ENCODE results near the gene FANCI. TPM values are rescaled to one million over a fixed set of nuclear protein-coding genes. Genes with fewer than 3 reads are reported as not detected.
"Not testable (repeated sequence)": the region's sequence is repeated elsewhere in the genome, so short reads cannot be mapped to it uniquely, and the experiment has no call there.

The FANCI gene
- total and polyA plus RNA-seq, 4 donors = 17.2 to 22.5 (median 20.8) TPM

DNA sequence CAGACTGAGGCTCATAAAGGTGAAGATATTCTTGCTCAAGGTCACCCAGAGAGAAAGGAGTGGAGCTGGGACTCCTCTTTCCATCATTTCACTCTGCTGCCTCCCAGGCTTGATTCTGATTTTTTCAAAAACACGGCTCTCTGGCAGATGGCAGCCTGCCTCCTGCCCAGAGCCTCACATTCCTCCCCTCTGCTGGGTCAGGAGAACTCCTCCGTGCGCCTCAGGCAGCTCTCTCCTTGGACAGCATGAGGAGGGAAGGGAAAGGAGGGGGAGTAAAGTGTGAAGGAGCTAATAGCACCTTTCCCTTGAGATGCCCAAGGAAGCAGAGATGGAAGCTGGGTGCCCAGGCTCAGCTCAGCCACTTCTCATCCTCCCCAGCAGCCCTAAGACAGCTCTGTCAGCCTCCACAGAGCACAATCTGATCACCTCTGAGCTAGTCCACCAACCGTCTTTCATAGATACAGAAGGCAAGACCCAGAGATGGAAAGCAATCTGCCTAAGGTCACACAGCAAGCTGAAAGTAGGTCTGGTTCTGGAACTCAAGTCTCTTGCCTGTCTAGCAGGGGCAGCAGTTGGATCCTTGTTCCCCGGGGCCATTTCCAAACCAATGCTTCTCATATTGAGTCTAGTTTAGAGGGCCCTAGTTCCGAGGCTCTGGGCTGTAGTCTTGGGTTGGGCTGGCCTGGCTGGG, 25.9 kb upstream of the FANCI start:
- H3K4me3 ChIP-seq (ENCODE audit: low read depth, low read length) = no peak overlapping the region
- 100% methylated on average over 3 of the region's 6 CpGs for WGBS (ENCODE audit: insufficient coverage)

GRCh38 chr15:89218531-89218930, 25.2 kb upstream of the FANCI start:
- Histone ChIP-seq H3K36me3 (ENCODE audit: control insufficient read depth, insufficient read depth, low read length) (no peaks in the 10 kb centered on the region), H3K27me3 (ENCODE audit: control insufficient read depth, insufficient read depth, low read length) (no peaks in the 10 kb centered on the region), H3K4me3 (ENCODE audit: low read depth, low read length) (no peak overlapping the region), H3K4me1 (ENCODE audit: control insufficient read depth, insufficient read depth, low read length) (peaks cover 13% of the 10 kb centered on the region), H3K27ac (ENCODE audit: low read depth, low read length) (no peak overlapping the region), H3K9me3 (ENCODE audit: control insufficient read depth, insufficient read depth, low read length) (no peaks in the 10 kb centered on the region)
- WGBS (ENCODE audit: insufficient coverage) = 89% methylated on average over 8 of the region's 8 CpGs
- no peak for DNase-seq (ENCODE audit: low read depth in 4 of 6, low spot score in 6 of 6)

More for the DNA sequence above, 25.9 kb upstream of the FANCI start:
- Histone ChIP-seq H3K36me3 (ENCODE audit: control insufficient read depth, insufficient read depth, low read length) (no peaks in the 10 kb centered on the region), H3K27ac (ENCODE audit: low read depth, low read length) (no peak overlapping the region), H3K4me1 (ENCODE audit: control insufficient read depth, insufficient read depth, low read length) (peaks cover 13% of the 10 kb centered on the region), H3K9me3 (ENCODE audit: control insufficient read depth, insufficient read depth, low read length) (no peaks in the 10 kb centered on the region), H3K27me3 (ENCODE audit: control insufficient read depth, insufficient read depth, low read length) (no peaks in the 10 kb centered on the region)
- no peak for DNase-seq (ENCODE audit: low read depth in 4 of 6, low spot score in 6 of 6)

- Histone ChIP-seq H3K4me3 (ENCODE audit: low read depth, low read length) (no peak within 1 kb of the TSS), H3K27ac (ENCODE audit: low read depth, low read length) (peak within 1 kb of the TSS; percentile 70)
Observed at GRCh38 chr15:89221543-89221942, 22.2 kb upstream of the FANCI start, which contains the start of gene RLBP1. Gene RLBP1, minus strand, starts transcription at chr15:89221579. Its CDS starts 2,604 bp downstream, at chr15:89218975.

GRCh38 chr15:89225588-89225987, 18.2 kb upstream of the FANCI start:
- Histone ChIP-seq H3K4me1 (ENCODE audit: control insufficient read depth, insufficient read depth, low read length) (peaks cover 21% of the 10 kb centered on the region), H3K4me3 (ENCODE audit: low read depth, low read length) (no peak overlapping the region), H3K36me3 (ENCODE audit: control insufficient read depth, insufficient read depth, low read length) (no peaks in the 10 kb centered on the region), H3K27me3 (ENCODE audit: control insufficient read depth, insufficient read depth, low read length) (no peaks in the 10 kb centered on the region), H3K9me3 (ENCODE audit: control insufficient read depth, insufficient read depth, low read length) (no peaks in the 10 kb centered on the region), H3K27ac (ENCODE audit: low read depth, low read length) (no peak overlapping the region)
- no CpG with 5 or more reads among the region's 5 CpGs for WGBS (ENCODE audit: insufficient coverage)
- DNase-seq (ENCODE audit: low read depth in 4 of 6, low spot score in 6 of 6) = no peak

More at GRCh38 chr15:89221543-89221942, 22.2 kb upstream of the FANCI start, which contains the start of gene RLBP1:
- Histone ChIP-seq H3K36me3 (ENCODE audit: control insufficient read depth, insufficient read depth, low read length) (no peaks in the 10 kb centered on the region), H3K9me3 (ENCODE audit: control insufficient read depth, insufficient read depth, low read length) (no peaks in the 10 kb centered on the region), H3K27me3 (ENCODE audit: control insufficient read depth, insufficient read depth, low read length) (no peaks in the 10 kb centered on the region), H3K4me1 (ENCODE audit: control insufficient read depth, insufficient read depth, low read length) (peaks cover 14% of the 10 kb centered on the region)
- 46% methylated on average over 8 of the region's 11 CpGs for WGBS (ENCODE audit: insufficient coverage)
- peak in 2 of 6 donors; percentile 54 to 78 for DNase-seq (ENCODE audit: low read depth in 4 of 6, low spot score in 6 of 6)

DNA sequence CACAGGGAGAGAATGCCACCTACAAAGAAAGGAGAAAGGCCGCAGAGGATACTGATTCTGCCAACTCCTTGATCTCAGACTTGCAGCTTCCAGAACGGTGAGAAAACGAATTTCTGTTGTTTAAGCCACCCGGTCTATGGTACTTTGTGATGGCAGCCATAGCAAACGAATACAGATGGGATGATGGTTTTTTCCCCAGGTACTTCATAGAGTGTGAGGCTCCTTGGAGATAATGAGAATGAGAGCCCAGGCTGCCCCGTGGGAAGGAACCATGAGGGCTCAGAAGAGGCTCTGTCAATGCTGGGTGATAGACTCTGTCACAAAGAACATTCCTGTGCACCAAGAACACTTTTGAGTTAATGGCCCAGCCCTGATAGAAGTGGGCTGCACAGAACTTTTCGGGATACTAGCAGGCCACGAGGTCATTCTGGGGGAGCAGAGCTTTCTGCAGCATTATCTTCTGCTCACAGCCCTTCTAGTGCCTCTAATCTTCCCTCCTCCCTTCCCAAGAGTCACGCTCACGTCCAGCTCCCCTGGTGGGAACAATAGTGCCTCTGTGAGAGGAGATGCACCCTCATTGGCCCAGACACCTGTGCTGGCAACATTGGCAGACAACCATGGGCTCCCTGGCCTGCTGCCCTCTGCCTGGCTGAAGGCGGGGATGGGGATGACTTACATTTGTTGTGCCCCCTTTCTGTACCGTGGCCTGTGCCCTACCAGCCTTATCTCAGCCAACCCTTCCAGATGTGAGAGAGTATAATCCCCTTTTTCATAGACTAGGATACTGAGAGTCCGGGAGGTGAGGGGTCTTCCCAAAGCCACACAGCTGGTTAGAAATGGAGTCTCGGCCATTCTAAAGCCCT, 17.2 kb upstream of the FANCI start:
- Histone ChIP-seq H3K9me3 (ENCODE audit: control insufficient read depth, insufficient read depth, low read length) (no peaks in the 10 kb centered on the region), H3K4me1 (ENCODE audit: control insufficient read depth, insufficient read depth, low read length) (peaks cover 14% of the 10 kb centered on the region), H3K27me3 (ENCODE audit: control insufficient read depth, insufficient read depth, low read length) (no peaks in the 10 kb centered on the region), H3K4me3 (ENCODE audit: low read depth, low read length) (no peak overlapping the region), H3K36me3 (ENCODE audit: control insufficient read depth, insufficient read depth, low read length) (no peaks in the 10 kb centered on the region), H3K27ac (ENCODE audit: low read depth, low read length) (no peak overlapping the region)
- no peak for DNase-seq (ENCODE audit: low read depth in 4 of 6, low spot score in 6 of 6)
- 73% methylated on average over 13 of the region's 14 CpGs for WGBS (ENCODE audit: insufficient coverage)

DNA sequence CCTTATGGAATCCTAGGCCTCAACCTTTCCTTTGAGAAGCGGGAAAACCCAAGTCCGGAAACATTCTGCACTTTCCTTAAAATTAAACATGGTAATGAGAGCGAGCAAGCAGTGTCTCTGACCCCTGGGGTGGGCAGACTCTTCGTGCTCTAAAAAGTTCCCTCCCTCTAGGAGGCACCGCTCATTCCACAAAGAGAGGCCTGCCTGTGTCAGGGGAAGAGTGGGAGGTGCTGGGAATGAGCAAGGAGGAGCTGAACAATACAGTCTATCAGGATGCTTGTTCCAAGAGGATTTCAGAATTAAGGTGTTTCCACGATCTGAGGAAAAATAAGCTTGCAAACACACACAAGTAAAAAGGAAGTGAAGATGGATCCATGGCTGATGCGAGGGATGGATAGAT, 16.4 kb upstream of the FANCI start:
- no peaks in the 10 kb centered on the region for H3K27me3 ChIP-seq (ENCODE audit: control insufficient read depth, insufficient read depth, low read length)
- peaks cover 8% of the 10 kb centered on the region for H3K4me1 ChIP-seq (ENCODE audit: control insufficient read depth, insufficient read depth, low read length)
- no peak for DNase-seq (ENCODE audit: low read depth in 4 of 6, low spot score in 6 of 6)
- 100% methylated on average over 1 of the region's 7 CpGs for WGBS (ENCODE audit: insufficient coverage)
- no peak overlapping the region for H3K27ac ChIP-seq (ENCODE audit: low read depth, low read length)
- H3K36me3 ChIP-seq (ENCODE audit: control insufficient read depth, insufficient read depth, low read length) = no peaks in the 10 kb centered on the region
- H3K4me3 ChIP-seq (ENCODE audit: low read depth, low read length) = no peak overlapping the region
- no peaks in the 10 kb centered on the region for H3K9me3 ChIP-seq (ENCODE audit: control insufficient read depth, insufficient read depth, low read length)

DNA sequence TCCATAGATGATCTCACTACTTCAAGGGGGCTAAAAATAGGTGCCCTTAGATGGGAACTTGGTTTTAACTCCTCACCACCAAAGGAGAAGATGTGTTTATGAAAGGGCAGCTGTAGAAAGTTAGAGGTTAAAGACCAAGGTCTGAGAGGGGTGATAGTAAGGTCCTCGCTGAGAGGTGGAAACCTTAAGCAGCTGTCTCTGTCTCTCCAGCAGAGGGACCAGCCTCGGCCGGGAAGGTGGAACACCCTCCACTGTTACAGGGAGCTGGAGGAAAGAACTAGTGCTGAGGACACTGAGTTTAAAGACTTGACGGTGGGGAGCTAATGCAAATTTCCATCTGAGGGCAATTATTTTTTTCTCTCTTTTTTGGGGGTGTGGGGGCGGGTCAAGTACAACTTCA, 13.5 kb upstream of the FANCI start:
- no peak overlapping the region for H3K27ac ChIP-seq (ENCODE audit: low read depth, low read length)
- no peaks in the 10 kb centered on the region for H3K27me3 ChIP-seq (ENCODE audit: control insufficient read depth, insufficient read depth, low read length)
- no peaks in the 10 kb centered on the region for H3K9me3 ChIP-seq (ENCODE audit: control insufficient read depth, insufficient read depth, low read length)
- no peak overlapping the region for H3K4me3 ChIP-seq (ENCODE audit: low read depth, low read length)
- 70% methylated on average over 2 of the region's 5 CpGs for WGBS (ENCODE audit: insufficient coverage)
- DNase-seq (ENCODE audit: low read depth in 4 of 6, low spot score in 6 of 6) = no peak
- peaks cover 8% of the 10 kb centered on the region for H3K4me1 ChIP-seq (ENCODE audit: control insufficient read depth, insufficient read depth, low read length)
- H3K36me3 ChIP-seq (ENCODE audit: control insufficient read depth, insufficient read depth, low read length) = no peaks in the 10 kb centered on the region

- H3K4me3 ChIP-seq (ENCODE audit: low read depth, low read length) = no peak overlapping the region
Observed at GRCh38 chr15:89231832-89232231, 11.9 kb upstream of the FANCI start.

GRCh38 chr15:89239883-89240810, 3.6 kb upstream of the FANCI start:
- WGBS (ENCODE audit: insufficient coverage) = 93% methylated on average over 3 of the region's 12 CpGs
- H3K27ac ChIP-seq (ENCODE audit: low read depth, low read length); H3K9me3 ChIP-seq (ENCODE audit: control insufficient read depth, insufficient read depth, low read length); H3K36me3 ChIP-seq (ENCODE audit: control insufficient read depth, insufficient read depth, low read length); H3K4me3 ChIP-seq (ENCODE audit: low read depth, low read length); DNase-seq (ENCODE audit: low read depth in 4 of 6, low spot score in 6 of 6); H3K27me3 ChIP-seq (ENCODE audit: control insufficient read depth, insufficient read depth, low read length): not testable (repeated sequence)
- peaks cover 17% of the 10 kb centered on the region for H3K4me1 ChIP-seq (ENCODE audit: control insufficient read depth, insufficient read depth, low read length)

More at GRCh38 chr15:89231832-89232231, 11.9 kb upstream of the FANCI start:
- Histone ChIP-seq H3K9me3 (ENCODE audit: control insufficient read depth, insufficient read depth, low read length) (no peaks in the 10 kb centered on the region), H3K4me1 (ENCODE audit: control insufficient read depth, insufficient read depth, low read length) (peaks cover 4% of the 10 kb centered on the region), H3K36me3 (ENCODE audit: control insufficient read depth, insufficient read depth, low read length) (no peaks in the 10 kb centered on the region), H3K27ac (ENCODE audit: low read depth, low read length) (no peak overlapping the region), H3K27me3 (ENCODE audit: control insufficient read depth, insufficient read depth, low read length) (no peaks in the 10 kb centered on the region)
- no peak for DNase-seq (ENCODE audit: low read depth in 4 of 6, low spot score in 6 of 6)
